HepG2 (cell line): ENCODE results near the gene ABHD3. TPM values are rescaled to one million over a fixed set of nuclear protein-coding genes. Genes with fewer than 3 reads are reported as not detected.

Experiments used
- BRD4 ChIP-seq: sonication (generic); formaldehyde crosslinking; IDR thresholded peaks from 2 replicates; pipeline ENCODE4 v1.4.0; 2020; ENCODE audit warnings: missing genetic modification reagents
- FOXO4 ChIP-seq: sonication (generic); formaldehyde crosslinking; conservative IDR thresholded peaks from 2 replicates; pipeline ENCODE4 v1.8.1; 2023; ENCODE audit warnings: missing genetic modification reagents
- HNRNPK ChIP-seq: fragments of 200-400 bp; formaldehyde crosslinking; IDR thresholded peaks from 2 replicates; pipeline ENCODE4 v1.6.1; 2018; ENCODE audit warnings: low read length, low read depth, moderate library complexity, mild to moderate bottlenecking; ENCODE audit not compliant: poor library complexity, severe bottlenecking
- IRF9 ChIP-seq: sonication (generic); formaldehyde crosslinking; IDR thresholded peaks from 2 replicates; pipeline ENCODE4 v1.8.0; 2022; ENCODE audit warnings: missing genetic modification reagents, mild to moderate bottlenecking, borderline replicate concordance
- MEIS1 ChIP-seq: sonication (generic); formaldehyde crosslinking; IDR thresholded peaks from 2 replicates; pipeline ENCODE4 v1.9.0; 2021; ENCODE audit warnings: mild to moderate bottlenecking, missing genetic modification reagents, moderate library complexity, borderline replicate concordance
- NFIB ChIP-seq: sonication (generic); formaldehyde crosslinking; IDR thresholded peaks from 2 replicates; pipeline ENCODE4 v1.9.0; 2021; ENCODE audit warnings: missing genetic modification reagents, mild to moderate bottlenecking, borderline replicate concordance
- PHB2 ChIP-seq: fragments of 450-650 bp; IDR thresholded peaks from 2 replicates; pipeline ENCODE4 v1.6.1; 2018; ENCODE audit not compliant: partially characterized antibody
- SMAD3 ChIP-seq: sonication (generic); formaldehyde crosslinking; IDR thresholded peaks from 2 replicates; pipeline ENCODE4 v1.4.0; 2020; ENCODE audit warnings: missing genetic modification reagents
- TAF15 ChIP-seq: fragments of 200-400 bp; formaldehyde crosslinking; IDR thresholded peaks from one replicate; pipeline ENCODE4 v1.6.1; 2018; ENCODE audit warnings: mild to moderate bottlenecking, low read depth, low read length; ENCODE audit not compliant: poor library complexity, severe bottlenecking
- TARDBP ChIP-seq: sonication (generic); formaldehyde crosslinking; IDR thresholded peaks from 2 replicates; pipeline ENCODE4 v1.8.0; 2022; ENCODE audit warnings: mild to moderate bottlenecking, missing genetic modification reagents
- ZNF143 ChIP-seq: sonication (generic); formaldehyde crosslinking; IDR thresholded peaks from 2 replicates; pipeline ENCODE4 v1.4.0; 2020; ENCODE audit warnings: missing genetic modification reagents
- ZNF232 ChIP-seq: sonication (generic); formaldehyde crosslinking; IDR thresholded peaks from 2 replicates; pipeline ENCODE4 v1.4.0; 2020; ENCODE audit warnings: missing genetic modification reagents, borderline replicate concordance
- ZNF572 ChIP-seq: sonication (generic); formaldehyde crosslinking; IDR thresholded peaks from 2 replicates; pipeline ENCODE4 v1.5.1; 2020; ENCODE audit warnings: mild to moderate bottlenecking, missing genetic modification reagents
- ZNF644 ChIP-seq: IDR thresholded peaks from 2 replicates; pipeline ENCODE4 v1.6.1; 2016; ENCODE audit warnings: low read depth
- polyA plus RNA-seq, 8 experiments: library from polyadenylated mRNA; depleted of rRNA in 3 of 8; stranded (reverse) in 7 of 8; unstranded in 1 of 8; fragments of >200 nt; fragmentation: Illumina TruSeq in 4 of 8; extraction: Trizol in 4 of 8; gene quantifications; 2 replicates each; pipeline versions ENCODE4 v1.2.1 to v1.2.3, GENCODE V29; 2011 to 2016; ENCODE audit warnings: low read depth in 4 of 8, missing spikeins in 1 of 8, mixed read lengths in 1 of 8; ENCODE audit not compliant: insufficient read depth in 1 of 8
- total RNA-seq, 5 experiments: library from RNA; depleted of rRNA; stranded (reverse); fragments of >200 nt; fragmentation: Illumina TruSeq; extraction: Trizol; gene quantifications; 2 replicates each; pipeline ENCODE4 v1.2.3, GENCODE V29; 2016; ENCODE audit warnings: low read depth in 1 of 5
- TF ChIP-seq, protein P1 (sequence below): sonication (generic); formaldehyde crosslinking; IDR thresholded peaks from 2 replicates; pipeline ENCODE4 v1.5.1; 2020; ENCODE audit warnings: missing genetic modification reagents, mild to moderate bottlenecking, borderline replicate concordance
- TF ChIP-seq, protein P2 (sequence below), 2 experiments: sonication (generic) in 1 of 2; formaldehyde crosslinking in 1 of 2; IDR thresholded peaks; 2 replicates each; pipeline versions ENCODE4 v1.4.0 to v1.6.1; 2016 to 2020; ENCODE audit warnings: borderline replicate concordance in 1 of 2, low read depth in 1 of 2, mild to moderate bottlenecking in 1 of 2, missing genetic modification reagents in 1 of 2
- TF ChIP-seq, protein P3 (sequence below): sonication (generic); formaldehyde crosslinking; IDR thresholded peaks from 2 replicates; pipeline ENCODE4 v1.4.0; 2020; ENCODE audit warnings: mild to moderate bottlenecking, missing genetic modification reagents

ABHD3 gene
- total and polyA plus RNA-seq, 2 of the 13 experiments (the other 11 are each of a cell fraction or from before 2014, with no cell fraction given) = 32.1 to 40.2 TPM

- TF ChIP-seq TAF15 (peak; percentile 69), TARDBP (CRISPR knock-in tag) (0 out of 2 replicates have a peak, but pooled peaks have one; percentile 14), PHB2 (no peak), MEIS1 (peak; percentile 66), ZNF644 (no peak), FOXO4 (CRISPR knock-in tag) (no peak), ZNF572 (CRISPR knock-in tag) (no peak), BRD4 (CRISPR knock-in tag) (no peak), NFIB (CRISPR knock-in tag) (no peak), IRF9 (peak; percentile 73; the same call in 1 of the 2 replicates), ZNF232 (CRISPR knock-in tag) (0 out of 2 replicates have a peak, but pooled peaks have one; percentile 75), ZNF143 (CRISPR knock-in tag) (no peak), SMAD3 (CRISPR knock-in tag) (peak; percentile 62; the same call in 1 of the 2 replicates), HNRNPK (no peak)
- TF ChIP-seq, protein P1, sequence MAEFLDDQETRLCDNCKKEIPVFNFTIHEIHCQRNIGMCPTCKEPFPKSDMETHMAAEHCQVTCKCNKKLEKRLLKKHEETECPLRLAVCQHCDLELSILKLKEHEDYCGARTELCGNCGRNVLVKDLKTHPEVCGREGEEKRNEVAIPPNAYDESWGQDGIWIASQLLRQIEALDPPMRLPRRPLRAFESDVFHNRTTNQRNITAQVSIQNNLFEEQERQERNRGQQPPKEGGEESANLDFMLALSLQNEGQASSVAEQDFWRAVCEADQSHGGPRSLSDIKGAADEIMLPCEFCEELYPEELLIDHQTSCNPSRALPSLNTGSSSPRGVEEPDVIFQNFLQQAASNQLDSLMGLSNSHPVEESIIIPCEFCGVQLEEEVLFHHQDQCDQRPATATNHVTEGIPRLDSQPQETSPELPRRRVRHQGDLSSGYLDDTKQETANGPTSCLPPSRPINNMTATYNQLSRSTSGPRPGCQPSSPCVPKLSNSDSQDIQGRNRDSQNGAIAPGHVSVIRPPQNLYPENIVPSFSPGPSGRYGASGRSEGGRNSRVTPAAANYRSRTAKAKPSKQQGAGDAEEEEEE (CRISPR knock-in tag) = no peak
- TF ChIP-seq, protein P2, sequence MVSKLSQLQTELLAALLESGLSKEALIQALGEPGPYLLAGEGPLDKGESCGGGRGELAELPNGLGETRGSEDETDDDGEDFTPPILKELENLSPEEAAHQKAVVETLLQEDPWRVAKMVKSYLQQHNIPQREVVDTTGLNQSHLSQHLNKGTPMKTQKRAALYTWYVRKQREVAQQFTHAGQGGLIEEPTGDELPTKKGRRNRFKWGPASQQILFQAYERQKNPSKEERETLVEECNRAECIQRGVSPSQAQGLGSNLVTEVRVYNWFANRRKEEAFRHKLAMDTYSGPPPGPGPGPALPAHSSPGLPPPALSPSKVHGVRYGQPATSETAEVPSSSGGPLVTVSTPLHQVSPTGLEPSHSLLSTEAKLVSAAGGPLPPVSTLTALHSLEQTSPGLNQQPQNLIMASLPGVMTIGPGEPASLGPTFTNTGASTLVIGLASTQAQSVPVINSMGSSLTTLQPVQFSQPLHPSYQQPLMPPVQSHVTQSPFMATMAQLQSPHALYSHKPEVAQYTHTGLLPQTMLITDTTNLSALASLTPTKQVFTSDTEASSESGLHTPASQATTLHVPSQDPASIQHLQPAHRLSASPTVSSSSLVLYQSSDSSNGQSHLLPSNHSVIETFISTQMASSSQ (IDR thresholded peaks at IDR 0.05; ENCODE audit: low read depth) = no peak
- TF ChIP-seq, protein P2 (CRISPR knock-in tag; IDR thresholded peaks at IDR 0.05; ENCODE audit: borderline replicate concordance) = no peak; the same call in 1 of the 2 replicates
- TF ChIP-seq, protein P3, sequence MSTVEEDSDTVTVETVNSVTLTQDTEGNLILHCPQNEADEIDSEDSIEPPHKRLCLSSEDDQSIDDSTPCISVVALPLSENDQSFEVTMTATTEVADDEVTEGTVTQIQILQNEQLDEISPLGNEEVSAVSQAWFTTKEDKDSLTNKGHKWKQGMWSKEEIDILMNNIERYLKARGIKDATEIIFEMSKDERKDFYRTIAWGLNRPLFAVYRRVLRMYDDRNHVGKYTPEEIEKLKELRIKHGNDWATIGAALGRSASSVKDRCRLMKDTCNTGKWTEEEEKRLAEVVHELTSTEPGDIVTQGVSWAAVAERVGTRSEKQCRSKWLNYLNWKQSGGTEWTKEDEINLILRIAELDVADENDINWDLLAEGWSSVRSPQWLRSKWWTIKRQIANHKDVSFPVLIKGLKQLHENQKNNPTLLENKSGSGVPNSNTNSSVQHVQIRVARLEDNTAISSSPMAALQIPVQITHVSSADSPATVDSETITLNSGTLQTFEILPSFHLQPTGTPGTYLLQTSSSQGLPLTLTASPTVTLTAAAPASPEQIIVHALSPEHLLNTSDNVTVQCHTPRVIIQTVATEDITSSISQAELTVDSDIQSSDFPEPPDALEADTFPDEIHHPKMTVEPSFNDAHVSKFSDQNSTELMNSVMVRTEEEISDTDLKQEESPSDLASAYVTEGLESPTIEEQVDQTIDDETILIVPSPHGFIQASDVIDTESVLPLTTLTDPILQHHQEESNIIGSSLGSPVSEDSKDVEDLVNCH (CRISPR knock-in tag) = no peak
Measured at GRCh38 chr18:21740538-21741311, 36.2 kb upstream of the ABHD3 start, which contains the start of gene MIB1 (continued).
